ENCODE measurements around the gene HRH1.

Gene HRH1

GRCh38 chr3:11140713-11141104 lies 13.6 kb upstream of the HRH1 start:
- DNase-seq (ENCODE audit: low spot score) = no peak

- no peak for DNase-seq (ENCODE audit: low spot score)
Measured at GRCh38 chr3:11143476-11143875, 10.8 kb upstream of the HRH1 start.

GRCh38 chr3:11144996-11145395 lies 9.3 kb upstream of the HRH1 start:
- no peak for DNase-seq (ENCODE audit: low spot score)

- DNase-seq (ENCODE audit: low spot score) = no peak
Measured at GRCh38 chr3:11145888-11146287, 8.4 kb upstream of the HRH1 start.

- DNase-seq (ENCODE audit: low spot score) = no peak
Measured at GRCh38 chr3:11146773-11147660, 7.3 kb upstream of the HRH1 start.

- DNase-seq (ENCODE audit: low spot score) = no peak
Measured at GRCh38 chr3:11150256-11150655, 4.0 kb upstream of the HRH1 start.

- DNase-seq (ENCODE audit: low spot score) = no peak
Measured at GRCh38 chr3:11152301-11152700, 2.0 kb upstream of the HRH1 start.

GRCh38 chr3:11154953-11155325 lies 646 bp downstream of the HRH1 start:
- no peak for DNase-seq (ENCODE audit: low spot score)

- DNase-seq (ENCODE audit: low spot score) = peak; percentile 87
Measured at GRCh38 chr3:11155341-11156025, 1.2 kb downstream of the HRH1 start.

GRCh38 chr3:11156026-11156410 lies 1.7 kb downstream of the HRH1 start:
- DNase-seq (ENCODE audit: low spot score) = no peak

- no peak for DNase-seq (ENCODE audit: low spot score)
Measured at GRCh38 chr3:11157421-11157820, 3.1 kb downstream of the HRH1 start.

- DNase-seq (ENCODE audit: low spot score) = no peak
Measured at GRCh38 chr3:11159421-11159904, 5.2 kb downstream of the HRH1 start.

GRCh38 chr3:11161666-11162065 lies 7.4 kb downstream of the HRH1 start:
- no peak for DNase-seq (ENCODE audit: low spot score)

- no peak for DNase-seq (ENCODE audit: low spot score)
Measured at GRCh38 chr3:11162401-11163345, 8.4 kb downstream of the HRH1 start.

- no peak for DNase-seq (ENCODE audit: low spot score)
Measured at GRCh38 chr3:11164607-11165006, 10.3 kb downstream of the HRH1 start.

GRCh38 chr3:11165476-11165875 lies 11.2 kb downstream of the HRH1 start:
- no peak for DNase-seq (ENCODE audit: low spot score)

- DNase-seq (ENCODE audit: low spot score) = peak; percentile 61
Measured at GRCh38 chr3:11166807-11167400, 12.6 kb downstream of the HRH1 start.

- DNase-seq (ENCODE audit: low spot score) = no peak
Measured at GRCh38 chr3:11167590-11167989, 13.3 kb downstream of the HRH1 start.

GRCh38 chr3:11168406-11168805 lies 14.1 kb downstream of the HRH1 start:
- no peak for DNase-seq (ENCODE audit: low spot score)

- DNase-seq (ENCODE audit: low spot score) = no peak
Measured at GRCh38 chr3:11168881-11169805, 14.8 kb downstream of the HRH1 start.

Measured in HuH-7 (cell line).